T-helper 1 cell (primary cell): ENCODE results near the gene TARM1.
"Not testable (repeated sequence)": the region's sequence is repeated elsewhere in the genome, so short reads cannot be mapped to it uniquely, and the experiment has no call there.

ENCODE experiments used
- DNase-seq, 5 donors: peaks; one replicate each; pipeline ENCODE4 v3.0.0-alpha.2; 2012 to 2020
- total RNA-seq, 4 donors: gene quantifications; one replicate each; lab custom pipeline; 2026; lab: John Stamatoyannopoulos, UW

TARM1 gene
- 0 reads per million in 4 donors for total RNA-seq

GRCh38 chr19:54081032-54081431, at the start of gene TARM1:
TSS of gene TARM1 (minus strand) at chr19:54081365. CDS start at chr19:54081340, 25 bp downstream.
- DNase-seq: no peak

- DNase-seq: no peak
These were observed 48.4 kb upstream of the TARM1 start for GRCh38 chr19:54129617-54129996.

- DNase-seq: no peak
These were observed 47.8 kb upstream of the TARM1 start for GRCh38 chr19:54128796-54129616.

GRCh38 chr19:54128441-54128725, 47.2 kb upstream of the TARM1 start:
- DNase-seq: no peak

GRCh38 chr19:54127688-54128440, 46.7 kb upstream of the TARM1 start:
- no peak for DNase-seq

GRCh38 chr19:54125713-54126112, 44.5 kb upstream of the TARM1 start:
- no peak for DNase-seq

- DNase-seq: no peak
These were observed 43.2 kb upstream of the TARM1 start for GRCh38 chr19:54124393-54124792.

GRCh38 chr19:54123682-54124081, 42.5 kb upstream of the TARM1 start:
- DNase-seq: no peak

GRCh38 chr19:54121259-54121658, 40.1 kb upstream of the TARM1 start:
- no peak for DNase-seq

- DNase-seq: peak; percentile 81 to 97 (median 92)
These were observed 34.2 kb upstream of the TARM1 start, which contains the start of the genes PRPF31 and TFPT for GRCh38 chr19:54115109-54116063. TSS of gene PRPF31 (plus strand) at chr19:54115754. CDS start at chr19:54118279, 2,525 bp downstream. TSS of gene TFPT (minus strand) at chr19:54115657. CDS start at chr19:54115269, 388 bp downstream.

- DNase-seq: peak in 3 of 5 donors; percentile 41 to 66 (median 46)
These were observed 33.4 kb upstream of the TARM1 start for GRCh38 chr19:54114340-54115108.

- DNase-seq: no peak
These were observed 28.5 kb upstream of the TARM1 start for GRCh38 chr19:54109651-54110050.

- DNase-seq: no peak
These were observed 27.3 kb upstream of the TARM1 start for GRCh38 chr19:54108496-54108895.

- no peak for DNase-seq
These were observed 26.8 kb upstream of the TARM1 start for GRCh38 chr19:54107876-54108490.

GRCh38 chr19:54106716-54107115, 25.6 kb upstream of the TARM1 start:
- DNase-seq: no peak

GRCh38 chr19:54105796-54106195, 24.6 kb upstream of the TARM1 start:
- no peak for DNase-seq

- no peak for DNase-seq
These were observed 24.0 kb upstream of the TARM1 start for GRCh38 chr19:54104998-54105715.

GRCh38 chr19:54102421-54103169, 21.4 kb upstream of the TARM1 start, which contains the start of gene NDUFA3:
TSS of gene NDUFA3 (plus strand) at chr19:54102855. CDS start at chr19:54102879, 24 bp downstream.
- DNase-seq: peak; percentile 96 to 99 (median 98)

GRCh38 chr19:54100561-54100960, 19.4 kb upstream of the TARM1 start, which contains the start of gene OSCAR:
TSS of gene OSCAR (minus strand) at chr19:54100803. CDS start at chr19:54100792, 11 bp downstream.
- no peak for DNase-seq

- not testable (repeated sequence) for DNase-seq
These were observed 18.7 kb upstream of the TARM1 start for GRCh38 chr19:54099903-54100255.
